Neural progenitor cell (in vitro differentiated cells): ENCODE data around the gene MEGF6.

Experiments used
- CTCF ChIP-seq: fragments of 200-600 bp; sonication (generic); IDR thresholded peaks from 2 replicates; pipeline ENCODE4 v1.5.1; 2017; ENCODE audit warnings: antibody characterized with exemption, mild to moderate bottlenecking
- EZH2 ChIP-seq: fragments of 200-600 bp; sonication (generic); IDR thresholded peaks from 2 replicates; pipeline ENCODE4 v1.6.1; 2017; ENCODE audit warnings: antibody characterized with exemption, mild to moderate bottlenecking, moderate library complexity

GRCh38 chr1:3466366-3467075 is 144.8 kb downstream of the MEGF6 start:
- TF ChIP-seq CTCF: no peak
- TF ChIP-seq EZH2: no peak
